ENCODE data around the gene CCDC171.

DNA sequence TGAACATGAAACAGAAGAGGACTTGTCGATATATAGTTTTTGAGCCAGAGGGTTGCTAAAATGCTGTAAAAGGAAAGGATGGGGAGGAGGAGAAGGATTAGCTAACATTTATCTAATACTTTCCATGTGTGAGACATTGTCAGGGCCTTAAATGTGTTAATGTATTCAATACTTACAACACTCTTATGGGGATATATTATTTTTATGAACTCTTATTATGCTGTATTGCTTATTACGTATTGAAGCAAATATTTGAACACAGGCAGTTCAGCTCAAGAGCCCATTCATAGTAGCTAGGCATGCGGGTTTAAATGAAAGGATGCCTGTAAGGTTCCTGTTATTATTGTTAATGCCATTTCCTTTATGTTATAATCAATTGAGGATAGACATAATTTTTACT lies 391.5 kb downstream of the CCDC171 start:
- TF ChIP-seq, protein P1, sequence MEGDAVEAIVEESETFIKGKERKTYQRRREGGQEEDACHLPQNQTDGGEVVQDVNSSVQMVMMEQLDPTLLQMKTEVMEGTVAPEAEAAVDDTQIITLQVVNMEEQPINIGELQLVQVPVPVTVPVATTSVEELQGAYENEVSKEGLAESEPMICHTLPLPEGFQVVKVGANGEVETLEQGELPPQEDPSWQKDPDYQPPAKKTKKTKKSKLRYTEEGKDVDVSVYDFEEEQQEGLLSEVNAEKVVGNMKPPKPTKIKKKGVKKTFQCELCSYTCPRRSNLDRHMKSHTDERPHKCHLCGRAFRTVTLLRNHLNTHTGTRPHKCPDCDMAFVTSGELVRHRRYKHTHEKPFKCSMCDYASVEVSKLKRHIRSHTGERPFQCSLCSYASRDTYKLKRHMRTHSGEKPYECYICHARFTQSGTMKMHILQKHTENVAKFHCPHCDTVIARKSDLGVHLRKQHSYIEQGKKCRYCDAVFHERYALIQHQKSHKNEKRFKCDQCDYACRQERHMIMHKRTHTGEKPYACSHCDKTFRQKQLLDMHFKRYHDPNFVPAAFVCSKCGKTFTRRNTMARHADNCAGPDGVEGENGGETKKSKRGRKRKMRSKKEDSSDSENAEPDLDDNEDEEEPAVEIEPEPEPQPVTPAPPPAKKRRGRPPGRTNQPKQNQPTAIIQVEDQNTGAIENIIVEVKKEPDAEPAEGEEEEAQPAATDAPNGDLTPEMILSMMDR (IDR thresholded peaks at IDR 0.05): no peak
- TF ChIP-seq POLR2AphosphoS5 (IDR thresholded peaks at IDR 0.05): no peak

Data from suprapubic skin (tissue), 3 donors.